T-cell (primary cell): ENCODE measurements around the gene PTPRO. TPM values are rescaled to one million over a fixed set of nuclear protein-coding genes. Genes with fewer than 3 reads are reported as not detected.

Source experiments
- ATAC-seq, 4 experiments: fragments of 200-7000 bp in 3 of 4; fragments of 150-1000 bp in 1 of 4; cut with Tn5 transposase; replicated peaks in 1 of 4; 1 replicate in 3 of 4; 2 replicates in 1 of 4; pipeline ENCODE4 v1.10.0; 2021; ENCODE audit warnings: moderate library complexity in 3 of 4, mild to moderate bottlenecking in 2 of 4, moderate number of reproducible peaks in 1 of 4
- CTCF ChIA-PET, 2 donors: fragments of 300-600 bp; sonication (Branson Sonifier 250); formaldehyde crosslinking; loops; one replicate each; lab custom pipeline; 2022; ENCODE audit warnings: antibody characterized with exemption in 2 of 2; lab: Charles Lee
- POLR2A ChIA-PET, 2 donors: fragments of 300-600 bp; sonication (Branson Sonifier 250); formaldehyde crosslinking; loops; one replicate each; lab custom pipeline; 2022; ENCODE audit warnings: antibody characterized with exemption in 2 of 2; lab: Charles Lee
- DNase-seq, 35 experiments: peaks; one replicate each; pipeline versions ENCODE4 v3.0.0 to v3.0.0-alpha.2; 2013 to 2023
- H3K27ac ChIP-seq: one replicate; pipeline ENCODE4 v1.5.1; 2013; ENCODE audit warnings: low read length
- H3K27me3 ChIP-seq, 2 experiments: replicated peaks in 1 of 2; 1 replicate in 1 of 2; 2 replicates in 1 of 2; pipeline versions ENCODE4 v1.6.1 to v1.7.0; 2013; ENCODE audit warnings: low read length in 1 of 2, mixed read lengths in 1 of 2; ENCODE audit not compliant: control insufficient read depth in 2 of 2, insufficient read depth in 2 of 2; ENCODE audit errors: extremely low read depth in 1 of 2
- H3K36me3 ChIP-seq, 2 donors: 1 replicate in 1 of 2; 2 replicates in 1 of 2; pipeline versions ENCODE4 v1.6.1 to v1.7.0; 2013; ENCODE audit warnings: low read length in 1 of 2; ENCODE audit not compliant: control insufficient read depth in 2 of 2, insufficient read depth in 1 of 2; ENCODE audit errors: extremely low read depth in 1 of 2
- H3K4me1 ChIP-seq, 2 experiments: 1 replicate in 1 of 2; 2 replicates in 1 of 2; pipeline versions ENCODE4 v1.6.1 to v1.7.0; 2013; ENCODE audit warnings: low read length in 2 of 2, mixed read lengths in 1 of 2; ENCODE audit not compliant: insufficient read depth in 2 of 2, control insufficient read depth in 1 of 2; ENCODE audit errors: extremely low read depth in 1 of 2
- H3K4me3 ChIP-seq, 2 donors: 1 replicate in 1 of 2; 2 replicates in 1 of 2; pipeline versions ENCODE4 v1.5.1 to v1.7.0; 2013; ENCODE audit warnings: mild to moderate bottlenecking in 2 of 2, low read length in 1 of 2, moderate library complexity in 1 of 2; ENCODE audit not compliant: control insufficient read depth in 1 of 2; ENCODE audit errors: extremely low read depth in 1 of 2
- H3K9me3 ChIP-seq: 2 replicates; pipeline ENCODE4 v1.7.0; 2013
- H3K27ac Mint-ChIP-seq, 2 donors: one replicate each; pipeline ENCODE4 v1.8.0; 2020 to 2021; ENCODE audit warnings: mild to moderate bottlenecking in 2 of 2, mixed read lengths in 2 of 2
- H3K27me3 Mint-ChIP-seq, 2 donors: one replicate each; pipeline ENCODE4 v1.8.0; 2021 to 2022; ENCODE audit warnings: mixed read lengths in 2 of 2
- H3K36me3 Mint-ChIP-seq: one replicate; pipeline ENCODE4 v1.8.0; 2021; ENCODE audit warnings: mixed read lengths
- H3K4me1 Mint-ChIP-seq, 3 donors: one replicate each; pipeline ENCODE4 v1.8.0; 2020 to 2022; ENCODE audit warnings: mixed read lengths in 3 of 3, mild to moderate bottlenecking in 1 of 3
- H3K4me3 Mint-ChIP-seq, 3 donors: one replicate each; pipeline ENCODE4 v1.8.0; 2020 to 2022; ENCODE audit warnings: mild to moderate bottlenecking in 3 of 3, mixed read lengths in 3 of 3, moderate library complexity in 3 of 3
- H3K9me3 Mint-ChIP-seq, 3 donors: one replicate each; pipeline ENCODE4 v1.8.0; 2020 to 2022; ENCODE audit warnings: mixed read lengths in 3 of 3
- WGBS: methylation state at CpG from one replicate; pipeline ENCODE4 v1.1.5; 2013; ENCODE audit warnings: missing lambda C conversion rate; ENCODE audit not compliant: insufficient coverage; 5-methylcytosine and 5-hydroxymethylcytosine counted together
- total RNA-seq, 35 experiments: library from RNA in 6 of 35; stranded (reverse) in 6 of 35; fragments of 120-200 nt in 1 of 35; gene quantifications; one replicate each; pipeline versions ENCODE4 v1.2.1 to v1.2.4 and lab custom pipeline; 2013 to 2026

The PTPRO gene
- total RNA-seq, 5 donors from 2014 or later (not counting 1 experiment from before 2014, with no cell fraction given): 1.1 to 11.5 (median 6.3) TPM

DNA sequence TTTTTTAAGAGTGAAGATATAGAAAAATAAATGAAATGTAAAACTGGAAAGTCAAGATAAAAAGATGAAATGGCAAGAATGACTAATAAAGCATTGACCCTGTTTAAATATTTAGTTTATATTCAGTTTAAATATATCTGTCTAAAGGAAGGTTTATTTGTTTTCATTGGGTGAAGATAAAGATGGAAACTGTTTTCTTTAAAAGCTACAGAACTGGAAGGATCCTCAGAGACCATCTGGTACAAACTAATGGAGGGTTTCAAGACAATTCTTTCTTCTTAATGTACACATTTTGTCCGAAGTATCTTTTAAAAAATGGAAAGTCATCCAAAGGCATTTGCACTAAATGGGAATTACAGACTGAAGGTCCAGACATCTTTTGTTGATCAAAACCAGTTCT lies 324.3 kb downstream of the PTPRO start:
- WGBS: no CpG with 5 or more reads among the region's 1 CpG
- Histone ChIP-seq H3K4me1 (no peaks in the 10 kb centered on the region), H3K4me3 (no peak overlapping the region), H3K36me3 (no peaks in the 10 kb centered on the region), H3K27me3 (no peaks in the 10 kb centered on the region), H3K27ac (no peak overlapping the region), H3K9me3 (no peaks in the 10 kb centered on the region)
- DNase-seq (no peak), ATAC-seq (no peak)
- CTCF ChIA-PET: no interaction called here
- POLR2A ChIA-PET: no interaction called here
- no peak overlapping the region for H3K4me3 Mint-ChIP-seq
- H3K27me3 Mint-ChIP-seq: no peaks in the 10 kb centered on the region
- H3K9me3 Mint-ChIP-seq: no peaks in the 10 kb centered on the region
- no peaks in the 10 kb centered on the region for H3K36me3 Mint-ChIP-seq
- no peaks in the 10 kb centered on the region for H3K4me1 Mint-ChIP-seq
- H3K27ac Mint-ChIP-seq: no peak overlapping the region

Other genes starting within 250 kb of the PTPRO start
- under 1 TPM in 2 of 5 donors, not detected in 3; 0.20 to 0.60 TPM for gene RERG, start 101.1 kb upstream of the PTPRO start, total RNA-seq